22Rv1 (cell line): Measurements from ENCODE around the gene GPR135.

Experiments
- ZFX ChIP-seq: fragments of 450-650 bp; IDR thresholded peaks from 2 replicates; pipeline ENCODE4 v1.6.1; 2017; ENCODE audit warnings: antibody characterized with exemption, borderline replicate concordance
- TF ChIP-seq, protein P1 (sequence below): fragments of 450-650 bp; IDR thresholded peaks from 2 replicates; pipeline ENCODE4 v1.5.1; 2017; ENCODE audit warnings: mild to moderate bottlenecking

DNA sequence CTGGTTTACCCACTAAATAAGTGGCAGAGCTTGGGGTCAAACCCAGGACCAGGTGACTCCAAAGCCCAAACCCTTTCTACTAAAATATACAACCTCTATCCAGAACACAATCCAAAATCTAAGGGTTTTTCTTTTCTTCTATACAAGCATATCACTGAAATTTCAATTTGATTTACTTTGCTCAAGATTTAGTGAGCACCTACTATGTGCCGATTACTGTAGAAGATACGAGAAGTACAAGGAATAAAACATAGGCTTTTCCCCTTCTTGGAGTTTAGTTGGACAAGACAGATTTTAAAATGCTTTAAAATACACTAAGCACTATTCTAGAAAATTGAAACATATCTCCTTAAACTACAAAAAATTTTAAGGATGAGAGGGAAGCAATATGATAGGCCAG is 16.2 kb upstream of the GPR135 start:
- no peak for TF ChIP-seq ZFX
- TF ChIP-seq, protein P1, sequence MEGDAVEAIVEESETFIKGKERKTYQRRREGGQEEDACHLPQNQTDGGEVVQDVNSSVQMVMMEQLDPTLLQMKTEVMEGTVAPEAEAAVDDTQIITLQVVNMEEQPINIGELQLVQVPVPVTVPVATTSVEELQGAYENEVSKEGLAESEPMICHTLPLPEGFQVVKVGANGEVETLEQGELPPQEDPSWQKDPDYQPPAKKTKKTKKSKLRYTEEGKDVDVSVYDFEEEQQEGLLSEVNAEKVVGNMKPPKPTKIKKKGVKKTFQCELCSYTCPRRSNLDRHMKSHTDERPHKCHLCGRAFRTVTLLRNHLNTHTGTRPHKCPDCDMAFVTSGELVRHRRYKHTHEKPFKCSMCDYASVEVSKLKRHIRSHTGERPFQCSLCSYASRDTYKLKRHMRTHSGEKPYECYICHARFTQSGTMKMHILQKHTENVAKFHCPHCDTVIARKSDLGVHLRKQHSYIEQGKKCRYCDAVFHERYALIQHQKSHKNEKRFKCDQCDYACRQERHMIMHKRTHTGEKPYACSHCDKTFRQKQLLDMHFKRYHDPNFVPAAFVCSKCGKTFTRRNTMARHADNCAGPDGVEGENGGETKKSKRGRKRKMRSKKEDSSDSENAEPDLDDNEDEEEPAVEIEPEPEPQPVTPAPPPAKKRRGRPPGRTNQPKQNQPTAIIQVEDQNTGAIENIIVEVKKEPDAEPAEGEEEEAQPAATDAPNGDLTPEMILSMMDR = no peak
